Neural progenitor cell (in vitro differentiated cells): ENCODE data around the gene RTKN2. TPM values are rescaled to one million over a fixed set of nuclear protein-coding genes. Genes with fewer than 3 reads are reported as not detected.

Source experiments
- DNase-seq: peaks from one replicate; pipeline ENCODE4 v3.0.0-alpha.2; 2016; ENCODE audit warnings: low spot score
- H2AFZ ChIP-seq: fragments of 200-600 bp; sonication (generic); replicated peaks from 2 replicates; pipeline ENCODE4 v1.6.1; 2016; ENCODE audit warnings: antibody characterized with exemption
- H3F3A ChIP-seq: fragments of 200-600 bp; sonication (generic); 2 replicates; pipeline ENCODE4 v1.6.1; 2016; ENCODE audit warnings: antibody characterized with exemption, low read depth
- H3K27ac ChIP-seq: fragments of 200-600 bp; sonication (generic); 2 replicates; pipeline ENCODE4 v1.5.1; 2016; ENCODE audit warnings: mild to moderate bottlenecking
- H3K27me3 ChIP-seq: fragments of 200-600 bp; sonication (generic); 2 replicates; pipeline ENCODE4 v1.6.1; 2016; ENCODE audit warnings: mild to moderate bottlenecking, moderate library complexity
- H3K36me3 ChIP-seq: fragments of 200-600 bp; sonication (generic); 2 replicates; pipeline ENCODE4 v1.5.1; 2016
- H3K4me1 ChIP-seq: fragments of 200-600 bp; sonication (generic); 2 replicates; pipeline ENCODE4 v1.6.1; 2016; ENCODE audit warnings: mixed run types
- H3K4me2 ChIP-seq: fragments of 200-600 bp; sonication (generic); 2 replicates; pipeline ENCODE4 v1.6.1; 2016
- H3K4me3 ChIP-seq: fragments of 200-600 bp; sonication (generic); 2 replicates; pipeline ENCODE4 v1.5.1; 2016
- H3K79me2 ChIP-seq: fragments of 200-600 bp; sonication (generic); 2 replicates; pipeline ENCODE4 v1.6.1; 2016; ENCODE audit warnings: low read depth
- H3K9ac ChIP-seq: fragments of 200-600 bp; sonication (generic); 2 replicates; pipeline ENCODE4 v1.6.1; 2016
- H3K9me3 ChIP-seq: fragments of 200-600 bp; sonication (generic); 2 replicates; pipeline ENCODE4 v1.5.1; 2016; ENCODE audit warnings: low read depth
- H4K20me1 ChIP-seq: fragments of 200-600 bp; sonication (generic); 2 replicates; pipeline ENCODE4 v1.6.1; 2016; ENCODE audit warnings: low read depth
- H3K27ac Mint-ChIP-seq: 3 replicates; pipeline ENCODE4 v1.8.0; 2021; ENCODE audit warnings: mixed read lengths
- H3K27me3 Mint-ChIP-seq: 2 replicates; pipeline ENCODE4 v1.8.0; 2022; ENCODE audit warnings: low read depth, mild to moderate bottlenecking, inconsistent platforms, moderate library complexity, mixed read lengths; ENCODE audit not compliant: insufficient read depth
- H3K36me3 Mint-ChIP-seq: 3 replicates; pipeline ENCODE4 v1.8.0; 2021; ENCODE audit warnings: mixed read lengths
- H3K4me1 Mint-ChIP-seq: 3 replicates; pipeline ENCODE4 v1.8.0; 2021; ENCODE audit warnings: mixed read lengths
- H3K4me3 Mint-ChIP-seq: 3 replicates; pipeline ENCODE4 v1.8.0; 2021; ENCODE audit warnings: mild to moderate bottlenecking, moderate library complexity, mixed read lengths
- H3K9me3 Mint-ChIP-seq: 3 replicates; pipeline ENCODE4 v1.8.0; 2020; ENCODE audit warnings: mixed read lengths
- CTCF ChIP-seq: fragments of 200-600 bp; sonication (generic); IDR thresholded peaks from 2 replicates; pipeline ENCODE4 v1.5.1; 2017; ENCODE audit warnings: antibody characterized with exemption, mild to moderate bottlenecking
- EZH2 ChIP-seq: fragments of 200-600 bp; sonication (generic); IDR thresholded peaks from 2 replicates; pipeline ENCODE4 v1.6.1; 2017; ENCODE audit warnings: antibody characterized with exemption, mild to moderate bottlenecking, moderate library complexity
- EZH2phosphoT487 ChIP-seq: fragments of 200-600 bp; sonication (generic); IDR thresholded peaks from 2 replicates; pipeline ENCODE4 v1.6.1; 2017; ENCODE audit warnings: antibody characterized with exemption
- total RNA-seq: library from RNA; depleted of rRNA; stranded (reverse); fragments of >200 nt; gene quantifications from 2 replicates; pipeline ENCODE4 v1.2.3, GENCODE V29; 2015; ENCODE audit warnings: low replicate concordance

Gene RTKN2, protein sequence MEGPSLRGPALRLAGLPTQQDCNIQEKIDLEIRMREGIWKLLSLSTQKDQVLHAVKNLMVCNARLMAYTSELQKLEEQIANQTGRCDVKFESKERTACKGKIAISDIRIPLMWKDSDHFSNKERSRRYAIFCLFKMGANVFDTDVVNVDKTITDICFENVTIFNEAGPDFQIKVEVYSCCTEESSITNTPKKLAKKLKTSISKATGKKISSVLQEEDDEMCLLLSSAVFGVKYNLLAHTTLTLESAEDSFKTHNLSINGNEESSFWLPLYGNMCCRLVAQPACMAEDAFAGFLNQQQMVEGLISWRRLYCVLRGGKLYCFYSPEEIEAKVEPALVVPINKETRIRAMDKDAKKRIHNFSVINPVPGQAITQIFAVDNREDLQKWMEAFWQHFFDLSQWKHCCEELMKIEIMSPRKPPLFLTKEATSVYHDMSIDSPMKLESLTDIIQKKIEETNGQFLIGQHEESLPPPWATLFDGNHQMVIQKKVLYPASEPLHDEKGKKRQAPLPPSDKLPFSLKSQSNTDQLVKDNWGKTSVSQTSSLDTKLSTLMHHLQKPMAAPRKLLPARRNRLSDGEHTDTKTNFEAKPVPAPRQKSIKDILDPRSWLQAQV
- total RNA-seq = 39.1 and 65.9 TPM in 2 replicates

DNA sequence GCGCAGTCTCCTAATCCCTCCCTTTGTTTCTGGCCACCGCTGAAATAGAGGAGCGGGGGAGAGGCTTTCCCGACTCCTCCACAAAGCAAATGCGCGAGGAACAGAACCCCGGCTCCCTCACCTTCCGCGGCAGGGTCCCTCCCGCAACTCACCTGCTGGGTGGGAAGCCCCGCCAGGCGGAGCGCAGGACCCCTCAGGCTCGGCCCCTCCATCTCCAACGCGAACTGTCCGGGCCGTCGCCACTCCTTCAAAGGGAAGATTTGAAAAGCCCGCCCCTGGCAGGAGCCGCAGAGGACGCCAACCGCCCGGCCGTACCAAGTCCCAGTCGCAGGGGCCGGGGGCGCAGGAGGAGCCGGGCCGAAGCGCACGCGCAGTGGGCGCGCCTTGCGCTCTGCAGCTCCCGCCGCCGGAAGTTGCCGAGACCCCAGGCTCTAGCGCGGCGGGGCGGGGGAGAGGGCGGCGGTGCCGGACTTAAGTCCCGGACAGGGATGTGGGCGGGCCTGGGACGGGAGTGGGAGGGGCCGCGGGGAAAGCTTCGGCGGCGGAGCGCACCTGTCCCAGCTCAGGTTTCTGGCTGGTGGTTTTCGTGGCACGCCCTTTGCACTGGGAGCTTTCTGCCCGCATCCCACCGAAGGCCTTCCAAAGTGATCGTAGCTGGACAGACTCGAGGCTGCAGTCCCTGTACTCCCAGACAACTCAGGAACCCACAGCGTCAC, at the start of gene RTKN2:
Gene RTKN2 (minus strand): TSS at position 446 of the 716 bp plus-strand sequence. CDS start 234 bp downstream, at position 212.
- peaks cover 26% of the 10 kb centered on the region for H3K4me1 ChIP-seq
- H3K9ac ChIP-seq = peak within 1 kb of the TSS; percentile 62
- H2AFZ ChIP-seq = peak within 1 kb of the TSS; percentile 92
- TF ChIP-seq CTCF = no peak
- TF ChIP-seq EZH2phosphoT487 = no peak
- no peak for TF ChIP-seq EZH2
- H3K27ac Mint-ChIP-seq = peak within 1 kb of the TSS; percentile 2
- peaks cover 36% of the 10 kb centered on the region for H3K4me1 Mint-ChIP-seq
- peaks cover 35% of the 10 kb centered on the region for H4K20me1 ChIP-seq
- peak within 1 kb of the TSS; percentile 86 for H3K4me3 Mint-ChIP-seq
- H3K4me3 ChIP-seq = peak within 1 kb of the TSS; percentile 92
- peak within 1 kb of the TSS; percentile 93 for H3K4me2 ChIP-seq
- peak; percentile 100 for DNase-seq
- no peaks in the 10 kb centered on the region for H3K36me3 Mint-ChIP-seq
- H3K27me3 ChIP-seq = peaks cover 24% of the 10 kb centered on the region
- peaks cover 47% of the 10 kb centered on the region for H3K79me2 ChIP-seq
- peak within 1 kb of the TSS; percentile 89 for H3K27ac ChIP-seq
- peaks cover 17% of the 10 kb centered on the region for H3F3A ChIP-seq
- no peaks in the 10 kb centered on the region for H3K27me3 Mint-ChIP-seq
- no peaks in the 10 kb centered on the region for H3K36me3 ChIP-seq
- H3K9me3 ChIP-seq = no peaks in the 10 kb centered on the region
- H3K9me3 Mint-ChIP-seq = no peaks in the 10 kb centered on the region

GRCh38 chr10:62317257-62317656, 48.6 kb upstream of the RTKN2 start:
- H3K79me2 ChIP-seq = no peaks in the 10 kb centered on the region
- DNase-seq = no peak
- no peaks in the 10 kb centered on the region for H4K20me1 ChIP-seq
- no peak overlapping the region for H3K27ac ChIP-seq
- H3K27me3 Mint-ChIP-seq = no peaks in the 10 kb centered on the region
- H3K36me3 Mint-ChIP-seq = no peaks in the 10 kb centered on the region
- no peak overlapping the region for H2AFZ ChIP-seq
- H3K4me1 ChIP-seq = no peaks in the 10 kb centered on the region
- no peak overlapping the region for H3K4me3 ChIP-seq
- no peaks in the 10 kb centered on the region for H3K4me1 Mint-ChIP-seq
- no peaks in the 10 kb centered on the region for H3K27me3 ChIP-seq
- no peak overlapping the region for H3K4me3 Mint-ChIP-seq
- no peaks in the 10 kb centered on the region for H3F3A ChIP-seq
- no peak overlapping the region for H3K9ac ChIP-seq
- H3K9me3 Mint-ChIP-seq = no peaks in the 10 kb centered on the region
- no peaks in the 10 kb centered on the region for H3K9me3 ChIP-seq
- no peak overlapping the region for H3K4me2 ChIP-seq
- no peak overlapping the region for H3K27ac Mint-ChIP-seq
- TF ChIP-seq CTCF (no peak), EZH2phosphoT487 (no peak), EZH2 (no peak)
- H3K36me3 ChIP-seq = no peaks in the 10 kb centered on the region

- no peaks in the 10 kb centered on the region for H3K79me2 ChIP-seq
- H3K9ac ChIP-seq = no peak overlapping the region
- Mint-ChIP-seq H3K27me3 (no peaks in the 10 kb centered on the region), H3K36me3 (no peaks in the 10 kb centered on the region), H3K4me1 (no peaks in the 10 kb centered on the region), H3K4me3 (no peak overlapping the region), H3K27ac (no peak overlapping the region), H3K9me3 (no peaks in the 10 kb centered on the region)
- H3K4me1 ChIP-seq = no peaks in the 10 kb centered on the region
- H4K20me1 ChIP-seq = no peaks in the 10 kb centered on the region
- H3K9me3 ChIP-seq = no peaks in the 10 kb centered on the region
- no peaks in the 10 kb centered on the region for H3F3A ChIP-seq
- no peaks in the 10 kb centered on the region for H3K27me3 ChIP-seq
- H2AFZ ChIP-seq = no peak overlapping the region
- no peak overlapping the region for H3K27ac ChIP-seq
- no peak for TF ChIP-seq CTCF
- no peak for TF ChIP-seq EZH2
- no peak for TF ChIP-seq EZH2phosphoT487
- H3K4me2 ChIP-seq = no peak overlapping the region
- H3K36me3 ChIP-seq = no peaks in the 10 kb centered on the region
- no peak for DNase-seq
- no peak overlapping the region for H3K4me3 ChIP-seq
Measured at GRCh38 chr10:62309254-62309653, 40.6 kb upstream of the RTKN2 start.
